Hindlimb muscle (tissue), 1 donor: ENCODE data around the gene TMPRSS11A. TPM values are rescaled to one million over a fixed set of nuclear protein-coding genes. Genes with fewer than 3 reads are reported as not detected.

ENCODE experiments used
- DNase-seq: peaks from one replicate; pipeline ENCODE4 v3.0.0-alpha.2; 2013
- polyA plus RNA-seq: library from polyadenylated mRNA; unstranded; fragments of 120-200 nt; gene quantifications from one replicate; pipeline ENCODE4 v1.2.1, GENCODE V29; 2013; ENCODE audit not compliant: insufficient read length

TMPRSS11A gene
- polyA plus RNA-seq, 1 donor: 0.12 TPM

- no peak for DNase-seq
Measured at GRCh38 chr4:67911638-67912037, 51.7 kb downstream of the TMPRSS11A start.

DNA sequence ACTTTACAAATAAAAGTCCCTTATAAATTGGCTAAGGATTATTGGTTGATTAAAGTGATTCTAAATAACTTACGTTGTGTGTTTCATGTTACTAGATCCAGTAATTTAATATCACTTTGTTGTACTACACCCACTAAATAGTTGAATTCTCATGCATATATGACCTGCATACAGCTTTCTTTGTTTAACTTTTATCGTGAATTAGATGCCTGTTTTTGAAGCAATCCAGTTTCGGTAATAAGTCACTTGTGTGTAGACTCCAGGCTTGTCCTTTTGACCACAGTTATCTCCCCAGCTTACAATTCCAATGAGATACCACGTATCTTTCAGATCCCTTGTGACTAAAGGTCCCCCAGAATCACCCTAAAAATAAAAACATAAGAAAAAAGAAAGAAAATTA, 52.2 kb downstream of the TMPRSS11A start:
- no peak for DNase-seq

DNA sequence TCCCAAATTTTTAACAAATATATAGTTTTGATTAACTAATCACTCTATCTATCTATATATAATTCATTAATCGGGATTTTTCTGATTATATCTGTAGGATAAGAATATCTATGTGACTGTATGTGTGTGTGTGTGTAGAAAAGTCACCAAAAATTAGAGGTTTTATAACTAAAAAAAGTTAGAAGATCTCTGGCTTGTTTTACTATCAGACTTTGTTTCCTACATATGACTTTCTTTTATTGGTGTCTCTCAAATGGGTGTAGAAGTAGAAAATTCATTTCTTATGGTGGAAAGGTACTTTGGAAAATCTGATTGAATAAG, 52.7 kb downstream of the TMPRSS11A start:
- no peak for DNase-seq

- DNase-seq: no peak
Measured at GRCh38 chr4:67909905-67910584, 53.2 kb downstream of the TMPRSS11A start.

DNA sequence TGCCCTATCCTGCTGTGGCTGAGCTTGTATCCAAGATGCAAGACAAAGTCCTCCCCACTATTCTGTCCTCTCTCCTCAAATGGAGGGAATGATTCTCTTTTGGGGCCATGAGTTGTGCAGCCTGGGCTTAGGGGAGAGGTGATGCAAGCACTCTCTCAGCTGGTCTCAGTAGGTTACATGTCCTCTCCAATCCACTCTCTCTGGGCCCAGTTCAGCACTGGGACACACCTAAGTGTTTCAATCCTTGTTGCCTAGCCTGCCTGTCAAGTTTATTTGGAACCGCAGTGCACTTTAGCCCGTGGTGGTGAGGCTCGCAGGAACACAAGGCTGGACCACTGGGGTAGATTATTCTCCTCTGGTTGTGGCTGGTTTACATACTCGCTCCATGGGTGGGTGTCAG, 55.6 kb downstream of the TMPRSS11A start:
- DNase-seq: no peak

DNA sequence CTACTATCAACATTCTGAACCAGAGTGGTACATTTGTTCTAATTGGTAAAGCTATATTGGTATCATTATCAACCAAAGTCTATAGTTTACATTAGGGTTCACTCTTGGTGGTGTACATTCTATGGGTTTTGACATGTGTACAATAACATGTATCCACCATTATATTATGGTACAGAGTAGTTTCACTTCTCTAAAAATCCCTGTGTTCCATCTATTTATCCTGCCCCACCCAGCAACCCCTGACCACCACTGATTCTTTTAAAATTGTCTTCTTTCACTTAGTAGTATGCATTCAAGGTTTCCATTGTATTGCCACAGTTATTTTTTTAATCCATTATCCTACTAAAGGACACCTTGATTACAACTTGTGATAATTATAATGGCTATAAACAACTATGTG, 64.2 kb downstream of the TMPRSS11A start:
- no peak for DNase-seq

- DNase-seq: no peak
Measured at GRCh38 chr4:67897686-67898085, 65.6 kb downstream of the TMPRSS11A start.

DNA sequence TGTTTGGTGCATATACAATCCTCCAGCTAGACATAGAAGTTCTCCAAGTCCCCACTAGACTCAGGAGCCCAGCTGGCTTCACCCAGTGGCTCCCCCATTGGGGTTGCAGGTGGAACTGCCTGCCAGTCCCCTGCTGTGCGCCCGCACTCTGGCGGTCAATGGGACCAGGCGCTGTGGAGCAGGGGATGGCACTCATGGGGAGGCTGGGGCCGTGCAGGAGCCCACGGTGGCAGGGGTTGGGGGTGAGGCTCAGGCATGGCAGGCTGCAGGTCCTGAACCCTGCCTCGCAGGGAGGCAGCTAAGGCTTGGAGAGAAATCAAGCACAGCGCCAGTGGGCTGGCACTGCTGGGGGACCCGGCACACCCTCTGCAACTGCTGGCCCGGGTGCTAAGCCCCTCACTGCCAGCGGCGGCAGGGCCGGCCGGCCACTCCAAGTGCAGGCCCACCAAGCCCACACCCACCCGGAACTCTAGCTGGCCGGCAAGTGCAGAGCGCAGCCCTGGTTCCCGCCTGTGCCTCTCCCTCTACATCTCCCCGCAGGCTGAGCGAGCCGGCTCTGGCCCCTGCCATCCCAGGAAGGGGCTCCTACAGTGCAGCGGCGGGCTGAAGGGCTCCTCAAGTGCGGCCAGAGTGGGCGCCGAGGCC, 66.8 kb downstream of the TMPRSS11A start:
- no peak for DNase-seq

GRCh38 chr4:67894659-67895058, 68.6 kb downstream of the TMPRSS11A start:
- DNase-seq: no peak

- no peak for DNase-seq
Measured at GRCh38 chr4:67892905-67893304, 70.4 kb downstream of the TMPRSS11A start.

DNA sequence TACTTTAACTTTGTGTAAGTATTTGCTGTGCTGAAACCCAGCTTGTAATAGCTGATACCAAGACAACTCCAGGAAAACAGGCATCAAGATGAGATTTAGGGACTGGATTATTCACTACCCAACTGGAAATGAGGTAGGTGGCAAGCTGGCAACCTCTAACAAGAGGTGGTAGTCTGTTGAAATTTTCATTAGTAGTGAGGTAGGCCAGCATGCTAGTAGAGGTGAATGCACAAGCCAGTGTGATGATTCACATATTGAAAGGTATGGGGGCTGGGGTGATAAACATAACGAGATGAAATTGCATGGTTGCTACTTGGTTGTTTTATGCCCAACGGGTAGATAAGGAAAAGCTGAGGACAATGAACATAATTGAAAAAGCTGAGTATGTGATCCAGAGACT, 71.0 kb downstream of the TMPRSS11A start:
- no peak for DNase-seq

DNA sequence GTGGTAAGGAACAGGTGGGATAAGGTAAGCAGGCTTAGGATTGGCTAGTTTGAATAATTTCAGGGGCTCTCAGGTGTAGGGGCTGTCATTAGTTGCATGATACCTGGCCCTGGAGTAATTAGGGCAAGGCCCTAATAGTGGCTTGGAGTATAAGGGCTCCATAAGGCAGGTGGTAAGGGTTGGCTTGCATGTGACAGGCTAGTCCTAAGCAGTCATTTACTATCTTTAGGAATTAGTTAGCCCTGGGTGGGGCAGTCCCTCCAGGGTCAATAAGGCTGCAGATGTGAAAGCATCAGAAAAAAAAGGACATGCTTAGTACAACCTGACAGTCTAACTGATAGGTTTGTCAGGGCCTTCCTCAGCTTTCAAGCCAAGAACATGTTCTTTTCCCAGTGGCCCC, 71.6 kb downstream of the TMPRSS11A start:
- DNase-seq: no peak

DNA sequence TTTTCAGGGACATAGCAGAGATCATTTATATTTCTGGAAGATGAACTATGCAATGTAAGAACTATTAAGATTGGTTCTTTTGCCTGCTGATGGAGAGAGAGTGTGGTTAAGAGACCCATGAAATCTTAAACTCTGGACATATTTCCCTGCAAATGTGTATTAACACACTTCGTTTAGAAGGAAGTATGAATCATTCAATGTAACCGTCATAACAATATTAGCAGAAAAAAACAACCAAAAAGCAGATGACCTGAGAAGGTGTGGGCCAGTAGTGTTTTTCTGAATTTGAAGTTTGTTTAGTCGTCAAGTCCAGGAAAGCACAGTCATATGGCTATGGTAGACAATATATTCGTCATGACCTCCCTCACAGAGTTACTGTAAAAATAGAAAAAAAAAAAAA, 77.0 kb downstream of the TMPRSS11A start:
- DNase-seq: no peak

DNA sequence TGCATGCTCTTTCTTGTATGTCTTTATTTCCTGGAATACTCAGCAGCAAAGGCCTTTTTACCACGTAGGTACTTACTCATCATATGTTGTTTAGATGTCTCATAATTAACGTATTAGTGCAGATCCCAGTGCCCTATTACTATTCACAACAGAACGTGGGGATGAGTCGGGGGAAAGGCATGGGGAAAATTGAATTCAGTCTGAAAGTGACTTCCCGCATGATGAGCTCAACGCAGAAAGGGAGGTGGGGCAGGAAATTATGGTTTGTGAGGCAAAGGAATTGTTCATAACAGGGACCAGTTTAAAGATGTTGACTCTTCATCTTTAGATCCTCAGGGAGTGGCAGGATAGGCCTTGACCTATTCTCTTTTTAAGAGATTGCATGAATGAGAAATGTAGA, 77.5 kb downstream of the TMPRSS11A start:
- DNase-seq: no peak

DNA sequence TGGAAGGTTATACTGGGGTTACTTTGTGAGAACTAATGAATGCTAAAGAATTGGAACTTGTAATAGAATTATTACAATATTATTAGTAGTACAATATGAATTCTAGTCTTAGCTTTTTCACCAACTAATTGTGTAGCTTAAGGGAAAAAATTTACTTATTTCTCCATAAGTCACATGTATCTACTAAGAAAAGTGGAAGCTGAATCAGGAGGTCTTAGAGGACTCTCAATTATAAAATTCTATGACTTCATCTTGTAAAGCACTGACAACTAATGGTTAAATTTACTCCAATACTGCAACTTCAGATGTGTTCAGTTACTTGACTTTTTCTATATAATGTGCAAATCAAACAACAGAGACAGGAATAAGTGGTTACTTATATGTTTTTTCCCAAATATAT, 78.6 kb downstream of the TMPRSS11A start:
- DNase-seq: no peak

DNA sequence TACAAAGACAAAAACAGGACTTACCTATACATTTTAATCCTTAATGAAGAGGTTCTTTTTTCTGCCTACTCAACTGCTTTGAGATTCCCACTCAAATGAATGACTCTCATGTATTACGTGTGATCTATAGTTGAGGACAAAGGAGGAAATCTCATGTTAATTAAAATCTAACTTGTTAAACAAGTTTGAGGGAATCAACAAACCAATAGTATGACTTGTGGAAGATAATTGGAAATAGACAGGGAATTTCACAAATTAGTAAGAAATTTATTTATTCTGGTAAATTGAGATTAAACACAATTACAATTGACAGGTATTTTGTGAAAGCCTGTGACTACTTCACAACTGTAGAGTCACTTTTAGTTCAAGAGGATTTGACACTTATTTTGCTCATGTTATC, 79.4 kb downstream of the TMPRSS11A start, which contains the start of gene TMPRSS11D:
TSS of gene TMPRSS11D (minus strand) at position 101 of the 400 bp plus-strand sequence. CDS start at position 32, 69 bp downstream.
- no peak for DNase-seq

DNA sequence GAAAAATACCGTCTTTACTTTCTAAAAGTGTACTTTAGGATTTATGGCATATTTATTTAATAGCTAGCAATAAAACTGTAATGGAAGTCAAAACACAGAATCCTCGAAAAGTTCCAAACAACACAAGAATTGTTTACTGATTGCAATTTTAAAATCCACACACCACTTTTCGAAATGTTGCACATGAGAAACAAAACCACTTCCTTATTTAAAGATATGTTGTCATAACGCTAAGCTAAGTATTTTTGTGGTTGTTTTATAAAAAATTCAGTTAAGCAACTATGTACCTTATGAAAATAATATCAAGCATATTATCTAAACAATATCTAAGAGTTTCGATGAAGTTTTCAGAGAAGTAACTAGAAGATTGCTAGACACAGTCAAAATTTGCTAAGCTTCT, 79.8 kb downstream of the TMPRSS11A start:
- no peak for DNase-seq

GRCh38 chr4:67880866-67881610, 82.3 kb downstream of the TMPRSS11A start:
- DNase-seq: peak; percentile 79

- DNase-seq: no peak
Measured at GRCh38 chr4:67879486-67879885, 83.8 kb downstream of the TMPRSS11A start.

- no peak for DNase-seq
Measured at GRCh38 chr4:67877086-67877485, 86.2 kb downstream of the TMPRSS11A start.

DNA sequence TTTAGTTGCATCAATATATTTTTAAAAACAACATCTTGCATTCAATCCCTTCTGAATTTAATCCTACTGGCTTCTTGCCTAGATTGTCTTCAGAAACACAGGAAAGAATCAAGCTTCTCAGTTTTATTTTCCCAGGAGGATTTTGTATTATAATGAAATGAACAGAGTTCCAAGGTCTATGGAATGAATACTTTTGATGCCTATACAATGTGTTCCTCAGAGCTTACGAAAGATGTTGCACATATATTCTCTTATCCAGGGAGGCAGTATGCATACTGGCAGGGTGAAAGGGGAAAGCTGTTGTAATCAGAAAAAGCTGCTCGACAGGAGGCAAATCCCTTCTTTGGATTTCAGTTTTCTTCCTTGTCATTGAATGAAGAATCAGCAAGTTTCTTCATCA, 88.3 kb downstream of the TMPRSS11A start:
- DNase-seq: peak; percentile 29

- DNase-seq: no peak
Measured at GRCh38 chr4:67873116-67873515, 90.2 kb downstream of the TMPRSS11A start.

GRCh38 chr4:67871867-67872266, 91.4 kb downstream of the TMPRSS11A start:
- peak; percentile 23 for DNase-seq
